ENCODE results near the gene PRSS36. TPM values are rescaled to one million over a fixed set of nuclear protein-coding genes. Genes with fewer than 3 reads are reported as not detected.

The PRSS36 gene
- total RNA-seq, 1 experiment from 2014 or later, result 0.66 TPM

DNA sequence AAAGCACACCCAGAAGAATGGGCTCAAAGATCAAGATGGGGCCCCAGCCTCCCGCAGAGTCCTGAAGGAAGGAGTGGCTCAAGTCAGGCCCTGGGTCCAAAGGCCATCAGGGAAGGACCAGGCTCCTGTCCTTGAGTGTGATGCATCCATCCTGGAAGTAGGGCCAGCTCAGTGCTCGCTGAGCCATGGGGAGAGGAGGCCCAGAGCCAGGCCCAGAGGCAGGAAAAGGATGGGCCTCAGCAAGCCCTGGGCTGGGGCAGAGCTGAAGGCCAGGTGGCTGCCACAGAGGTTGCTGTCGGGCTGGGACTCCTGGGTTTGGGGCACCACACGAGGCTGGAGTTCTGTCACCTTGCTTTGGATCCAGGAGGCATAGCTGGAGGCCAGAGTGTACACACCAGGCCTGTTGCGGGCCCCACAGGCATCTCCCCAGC is 18.0 kb downstream of the PRSS36 start:
- Mint-ChIP-seq H3K27me3 (ENCODE audit: low read depth) (no peaks in the 10 kb centered on the region), H3K9me3 (no peaks in the 10 kb centered on the region; a peak in 1 of 5 replicates), H3K4me3 (no peak overlapping the region), H3K4me1 (peaks cover 45 to 53% of the 10 kb centered on the region in 2 experiments), H3K27ac (peak overlapping the region in 2 of 3 experiments; percentile 84 to 97; a peak in 1 of 7 replicates), H3K36me3 (ENCODE audit: insufficient read depth in 1 of 3, low read depth in 3 of 3) (peaks cover 27 to 50% (median 40%) of the 10 kb centered on the region in 3 experiments)
- Histone ChIP-seq H3K9ac (ENCODE audit: extremely low read depth, insufficient read length, low read length) (no peak overlapping the region), H4K8ac (replicated peaks; ENCODE audit: insufficient read length, low read depth, low read length) (no peak overlapping the region), H3K27me3 (ENCODE audit: insufficient read depth, low read length) (no peaks in the 10 kb centered on the region), H3K79me1 (ENCODE audit: insufficient read depth, low read depth, low read length, poor library complexity, severe bottlenecking) (peaks cover 5% of the 10 kb centered on the region), H2BK20ac (ENCODE audit: low read depth, low read length, poor library complexity, severe bottlenecking) (no peak overlapping the region), H2BK120ac (ENCODE audit: low read depth, low read length, poor library complexity, severe bottlenecking) (no peak overlapping the region), H3K23ac (ENCODE audit: insufficient read length, low read depth, low read length) (no peak overlapping the region), H2BK5ac (ENCODE audit: insufficient read length, low read length) (no peak overlapping the region), H3K4ac (ENCODE audit: low read depth, low read length) (no peak overlapping the region), H3K27ac (ENCODE audit: insufficient read length, low read depth, low read length) (no peak overlapping the region), H3K18ac (ENCODE audit: insufficient read length, low read depth, low read length) (no peak overlapping the region), H4K5ac (ENCODE audit: insufficient read length, low read depth, low read length) (no peak overlapping the region), H2BK12ac (ENCODE audit: insufficient read length, low read depth, low read length) (no peak overlapping the region), H3K56ac (ENCODE audit: insufficient read length, low read depth, low read length) (no peak overlapping the region), H4K91ac (ENCODE audit: insufficient read length, low read depth, low read length) (no peak overlapping the region), H3K4me1 (ENCODE audit: insufficient read depth, low read length) (peaks cover 18% of the 10 kb centered on the region; the same call in 1 of the 2 replicates), H2AK5ac (ENCODE audit: insufficient read length, low read length) (no peak overlapping the region), H3K79me2 (ENCODE audit: insufficient read depth, low read length) (peaks cover 4% of the 10 kb centered on the region; the same call in 1 of the 2 replicates), H4K20me1 (ENCODE audit: control insufficient read depth, insufficient read depth, insufficient read length) (no peaks in the 10 kb centered on the region), H3K4me2 (ENCODE audit: insufficient read depth, insufficient read length, low read length) (no peak overlapping the region), H2BK15ac (ENCODE audit: low read depth, low read length) (no peak overlapping the region), H2AFZ (ENCODE audit: low read length) (no peak overlapping the region), H3K23me2 (ENCODE audit: insufficient read length, low read depth, low read length, poor library complexity, severe bottlenecking) (peaks cover 5% of the 10 kb centered on the region), H3T11ph (ENCODE audit: low read length) (no peak overlapping the region), H3K9me3 (ENCODE audit: control insufficient read depth, low read depth, low read length) (no peaks in the 10 kb centered on the region), H3K14ac (ENCODE audit: insufficient read depth, low read length) (no peak overlapping the region)
- TF ChIP-seq, protein P1, sequence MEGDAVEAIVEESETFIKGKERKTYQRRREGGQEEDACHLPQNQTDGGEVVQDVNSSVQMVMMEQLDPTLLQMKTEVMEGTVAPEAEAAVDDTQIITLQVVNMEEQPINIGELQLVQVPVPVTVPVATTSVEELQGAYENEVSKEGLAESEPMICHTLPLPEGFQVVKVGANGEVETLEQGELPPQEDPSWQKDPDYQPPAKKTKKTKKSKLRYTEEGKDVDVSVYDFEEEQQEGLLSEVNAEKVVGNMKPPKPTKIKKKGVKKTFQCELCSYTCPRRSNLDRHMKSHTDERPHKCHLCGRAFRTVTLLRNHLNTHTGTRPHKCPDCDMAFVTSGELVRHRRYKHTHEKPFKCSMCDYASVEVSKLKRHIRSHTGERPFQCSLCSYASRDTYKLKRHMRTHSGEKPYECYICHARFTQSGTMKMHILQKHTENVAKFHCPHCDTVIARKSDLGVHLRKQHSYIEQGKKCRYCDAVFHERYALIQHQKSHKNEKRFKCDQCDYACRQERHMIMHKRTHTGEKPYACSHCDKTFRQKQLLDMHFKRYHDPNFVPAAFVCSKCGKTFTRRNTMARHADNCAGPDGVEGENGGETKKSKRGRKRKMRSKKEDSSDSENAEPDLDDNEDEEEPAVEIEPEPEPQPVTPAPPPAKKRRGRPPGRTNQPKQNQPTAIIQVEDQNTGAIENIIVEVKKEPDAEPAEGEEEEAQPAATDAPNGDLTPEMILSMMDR (conservative IDR thresholded peaks at IDR 0.05), result no peak
- DNase-seq, result no peak
- no CpG with 5 or more reads among the region's 5 CpGs for WGBS (ENCODE audit: extremely low coverage, insufficient read length, low lambda C conversion rate)

Data from H9 (cell line).